Prostate gland (tissue), 2 donors: ENCODE measurements around the gene L3HYPDH. TPM values are rescaled to one million over a fixed set of nuclear protein-coding genes. Genes with fewer than 3 reads are reported as not detected.
A peak's percentile ranks its signal among the peaks of the same experiment; 100 is the strongest.

Experiments used
- DNase-seq: peaks from one replicate; pipeline ENCODE4 v3.0.0-alpha.2; 2019; ENCODE audit warnings: low spot score
- H3K27ac ChIP-seq, 2 donors: fragments of 200-600 bp; sonication (generic); 2 replicates each; pipeline ENCODE4 v1.5.1; 2017 to 2019
- H3K27me3 ChIP-seq: fragments of 200-600 bp; sonication (generic); replicated peaks from 2 replicates; pipeline ENCODE4 v1.5.1; 2019; ENCODE audit not compliant: insufficient read depth
- H3K36me3 ChIP-seq, 2 donors: fragments of 200-600 bp; sonication (generic); 1 replicate in 1 of 2; 2 replicates in 1 of 2; pipeline versions ENCODE4 v1.5.1 to v1.8.1; 2017 to 2019
- H3K4me1 ChIP-seq: fragments of 200-600 bp; sonication (generic); replicated peaks from 2 replicates; pipeline ENCODE4 v1.5.1; 2019
- H3K4me3 ChIP-seq, 2 donors: fragments of 200-600 bp; sonication (generic); 2 replicates each; pipeline ENCODE4 v1.5.1; 2017 to 2019
- H3K9me3 ChIP-seq: fragments of 200-600 bp; sonication (generic); 2 replicates; pipeline ENCODE4 v1.5.1; 2017
- POLR2A ChIP-seq: fragments of 450-650 bp; IDR thresholded peaks from one replicate; pipeline ENCODE4 v1.6.1; 2016; ENCODE audit warnings: antibody characterized with exemption, mild to moderate bottlenecking
- POLR2AphosphoS5 ChIP-seq: sonication (generic); formaldehyde crosslinking; IDR thresholded peaks from one replicate; pipeline ENCODE4 v1.6.1; 2017; ENCODE audit warnings: antibody characterized with exemption
- WGBS: methylation state at CpG from one replicate; pipeline ENCODE4 v1.1.5; 2018; 5-methylcytosine and 5-hydroxymethylcytosine counted together
- intact Hi-C: fragments of 100-400 bp; cut with DNase I; formaldehyde crosslinking; loops from one replicate; pipeline ENCODE4 v1.14.2; 2022
- total RNA-seq, 2 donors: library from RNA; depleted of rRNA; stranded (reverse); fragments of >200 nt; gene quantifications; one replicate each; pipeline ENCODE4 v1.1.0, GENCODE V29; 2016
- TF ChIP-seq, protein P1 (sequence below), 4 experiments: fragments of 200-600 bp in 2 of 4; fragments of 450-650 bp in 2 of 4; sonication (generic) in 2 of 4; IDR thresholded peaks; 1 replicate in 3 of 4; 2 replicates in 1 of 4; pipeline ENCODE4 v1.5.1; 2016 to 2019; ENCODE audit warnings: antibody characterized with exemption in 4 of 4, mild to moderate bottlenecking in 2 of 4, moderate library complexity in 2 of 4

The L3HYPDH gene
- total RNA-seq, 2 donors from 2014 or later: 34.6 to 50.3 TPM

DNA sequence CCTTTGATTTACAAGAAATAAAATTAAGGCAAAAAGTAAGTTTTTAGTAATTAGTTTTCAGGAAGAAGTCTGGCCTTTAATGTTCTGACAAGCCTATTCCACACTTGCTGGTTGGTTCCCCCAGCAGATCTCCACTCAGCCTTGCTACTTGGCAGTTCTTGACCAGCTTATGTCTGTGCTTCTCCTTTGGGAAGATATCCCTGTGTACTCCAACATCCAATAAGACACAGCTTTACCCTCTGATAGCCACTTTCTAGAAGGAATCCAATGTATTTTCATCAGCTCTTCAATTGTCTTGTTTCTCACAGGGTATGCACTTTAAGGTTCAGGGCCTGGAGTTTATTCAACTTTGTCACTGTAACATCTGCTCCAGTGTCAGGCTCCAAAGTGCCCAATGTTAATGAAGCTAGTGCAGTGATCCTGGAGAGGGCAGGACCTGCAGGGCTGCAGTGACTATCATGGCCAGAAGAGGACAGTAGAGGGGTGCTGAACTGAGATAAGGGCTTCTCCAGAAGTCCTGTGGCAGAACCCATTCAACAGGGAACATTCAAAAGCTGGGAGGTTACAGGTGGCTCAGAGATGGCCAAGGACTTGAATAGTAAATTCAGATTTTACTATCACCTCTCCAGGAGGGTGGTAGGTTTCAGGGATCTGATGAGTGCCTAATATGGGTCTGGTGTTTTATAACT is 23.0 kb upstream of the L3HYPDH start:
- DNase-seq: peak; percentile 18
- no peaks in the 10 kb centered on the region for H3K9me3 ChIP-seq
- no peak overlapping the region for H3K27ac ChIP-seq
- H3K27me3 ChIP-seq: no peaks in the 10 kb centered on the region
- no peak overlapping the region for H3K4me3 ChIP-seq
- intact Hi-C loops: no loop called here
- TF ChIP-seq, protein P1, sequence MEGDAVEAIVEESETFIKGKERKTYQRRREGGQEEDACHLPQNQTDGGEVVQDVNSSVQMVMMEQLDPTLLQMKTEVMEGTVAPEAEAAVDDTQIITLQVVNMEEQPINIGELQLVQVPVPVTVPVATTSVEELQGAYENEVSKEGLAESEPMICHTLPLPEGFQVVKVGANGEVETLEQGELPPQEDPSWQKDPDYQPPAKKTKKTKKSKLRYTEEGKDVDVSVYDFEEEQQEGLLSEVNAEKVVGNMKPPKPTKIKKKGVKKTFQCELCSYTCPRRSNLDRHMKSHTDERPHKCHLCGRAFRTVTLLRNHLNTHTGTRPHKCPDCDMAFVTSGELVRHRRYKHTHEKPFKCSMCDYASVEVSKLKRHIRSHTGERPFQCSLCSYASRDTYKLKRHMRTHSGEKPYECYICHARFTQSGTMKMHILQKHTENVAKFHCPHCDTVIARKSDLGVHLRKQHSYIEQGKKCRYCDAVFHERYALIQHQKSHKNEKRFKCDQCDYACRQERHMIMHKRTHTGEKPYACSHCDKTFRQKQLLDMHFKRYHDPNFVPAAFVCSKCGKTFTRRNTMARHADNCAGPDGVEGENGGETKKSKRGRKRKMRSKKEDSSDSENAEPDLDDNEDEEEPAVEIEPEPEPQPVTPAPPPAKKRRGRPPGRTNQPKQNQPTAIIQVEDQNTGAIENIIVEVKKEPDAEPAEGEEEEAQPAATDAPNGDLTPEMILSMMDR (IDR thresholded peaks at IDR 0.05): peak; percentile 14 to 55 (median 47)
- no peak for TF ChIP-seq POLR2AphosphoS5
- H3K36me3 ChIP-seq: no peaks in the 10 kb centered on the region
- no peaks in the 10 kb centered on the region for H3K4me1 ChIP-seq

DNA sequence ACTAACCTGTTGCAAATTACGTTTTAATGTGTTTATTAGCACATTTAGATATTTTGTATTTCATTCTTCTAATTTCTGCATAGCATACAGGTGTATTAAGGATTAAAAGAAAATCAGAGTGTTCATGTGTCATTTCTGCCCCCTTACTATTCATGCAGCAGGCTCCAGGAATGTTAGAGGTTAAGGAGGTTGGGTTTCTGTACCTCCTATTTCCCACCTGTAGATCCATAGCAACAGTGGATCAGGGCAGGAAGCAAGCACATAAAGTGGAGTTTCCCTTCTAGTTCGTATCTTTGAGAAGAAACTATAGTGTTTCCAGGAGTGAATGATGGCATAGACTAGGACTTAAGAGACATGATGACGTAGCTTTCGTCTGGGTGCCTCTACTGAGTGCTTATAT is 19.0 kb upstream of the L3HYPDH start:
- H3K9me3 ChIP-seq: no peaks in the 10 kb centered on the region
- no peaks in the 10 kb centered on the region for H3K27me3 ChIP-seq
- DNase-seq: no peak
- no peaks in the 10 kb centered on the region for H3K4me1 ChIP-seq
- no peak for TF ChIP-seq POLR2AphosphoS5
- no peak overlapping the region for H3K4me3 ChIP-seq
- intact Hi-C loops: no loop called here
- whole genome bisulfite sequencing: 67% methylated on average over 4 of the region's 4 CpGs
- no peak overlapping the region for H3K27ac ChIP-seq
- H3K36me3 ChIP-seq: no peaks in the 10 kb centered on the region

DNA sequence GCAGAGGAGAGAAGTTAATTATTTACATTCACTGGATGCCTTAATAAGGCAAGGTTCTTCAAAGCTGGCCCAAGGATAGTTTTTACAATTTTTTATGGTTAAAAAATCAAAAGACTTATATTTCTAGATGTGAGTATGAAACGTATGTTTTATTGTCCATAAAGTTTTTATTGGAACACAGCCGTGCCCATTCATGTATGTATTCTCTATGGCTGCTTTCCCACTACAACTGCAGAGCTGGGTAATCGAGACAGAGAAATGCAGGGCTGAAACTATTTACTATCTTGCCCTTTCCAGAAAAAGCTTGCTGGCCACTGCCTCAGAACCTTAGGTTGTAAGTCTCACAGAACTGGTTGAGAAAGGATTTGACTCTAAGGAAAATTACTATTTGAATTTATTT is 16.5 kb upstream of the L3HYPDH start:
- intact Hi-C loops: no loop called here
- Histone ChIP-seq H3K9me3 (no peaks in the 10 kb centered on the region), H3K4me1 (no peaks in the 10 kb centered on the region), H3K36me3 (no peaks in the 10 kb centered on the region), H3K27ac (no peak overlapping the region), H3K4me3 (no peak overlapping the region), H3K27me3 (no peaks in the 10 kb centered on the region)
- 34% methylated on average over 3 of the region's 3 CpGs for WGBS
- no peak for TF ChIP-seq POLR2AphosphoS5
- DNase-seq: no peak

DNA sequence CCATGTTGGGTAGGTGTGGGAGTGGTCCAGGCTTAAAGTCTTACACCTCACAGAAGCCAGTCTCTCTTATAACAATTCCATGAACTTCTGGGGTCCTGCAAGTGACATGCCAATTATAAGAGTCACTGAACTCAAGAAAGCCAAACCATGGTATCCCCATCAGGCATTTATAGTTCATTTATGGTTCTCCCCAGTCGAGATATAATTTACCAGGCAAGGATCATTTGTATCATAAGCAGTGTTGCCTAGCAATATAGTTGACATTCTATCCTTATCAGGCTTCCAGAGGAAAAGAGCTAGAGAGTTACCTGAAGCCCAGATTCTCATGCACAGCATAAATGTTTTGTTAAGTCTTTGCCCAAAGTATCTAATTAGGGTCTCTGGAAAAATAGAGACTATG is 8.2 kb upstream of the L3HYPDH start:
- H3K4me3 ChIP-seq: no peak overlapping the region
- TF ChIP-seq POLR2AphosphoS5: no peak
- no peak for TF ChIP-seq POLR2A
- TF ChIP-seq, protein P1 (IDR thresholded peaks at IDR 0.05): no peak
- no peaks in the 10 kb centered on the region for H3K27me3 ChIP-seq
- no peaks in the 10 kb centered on the region for H3K9me3 ChIP-seq
- H3K36me3 ChIP-seq: peaks cover 0 to 14% of the 10 kb centered on the region in 2 donors
- 80% methylated on average over 1 of the region's 1 CpG for WGBS
- H3K27ac ChIP-seq: no peak overlapping the region
- H3K4me1 ChIP-seq: no peaks in the 10 kb centered on the region
- no peak for DNase-seq
- intact Hi-C loops: no loop called here

DNA sequence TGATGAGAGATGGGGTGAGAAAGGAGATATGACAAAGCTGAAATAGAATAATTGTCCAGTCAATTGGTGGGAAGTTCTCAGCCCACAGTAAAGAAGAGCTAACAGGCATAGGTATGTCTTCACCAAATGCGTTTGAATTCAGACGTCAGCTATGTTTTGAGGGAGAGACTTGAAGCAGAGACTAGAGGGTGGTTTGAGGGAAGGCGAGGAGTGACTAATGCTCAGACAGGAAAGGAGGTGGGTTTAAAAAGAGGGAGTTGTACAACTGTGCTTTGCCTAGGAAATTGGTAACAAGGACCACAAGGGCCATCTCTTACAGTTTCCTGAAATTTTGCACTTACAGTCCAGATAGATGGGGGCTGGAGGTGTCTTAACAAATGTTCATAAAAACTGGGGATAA is 6.5 kb upstream of the L3HYPDH start:
- no peaks in the 10 kb centered on the region for H3K9me3 ChIP-seq
- H3K4me3 ChIP-seq: no peak overlapping the region
- WGBS: 88% methylated on average over 3 of the region's 3 CpGs
- TF ChIP-seq POLR2A (no peak), POLR2AphosphoS5 (no peak)
- TF ChIP-seq, protein P1 (IDR thresholded peaks at IDR 0.05): no peak
- no peaks in the 10 kb centered on the region for H3K27me3 ChIP-seq
- no peaks in the 10 kb centered on the region for H3K4me1 ChIP-seq
- DNase-seq: no peak
- no peak overlapping the region for H3K27ac ChIP-seq
- intact Hi-C loops: no loop called here
- H3K36me3 ChIP-seq: peaks cover 0 to 14% of the 10 kb centered on the region in 2 donors

DNA sequence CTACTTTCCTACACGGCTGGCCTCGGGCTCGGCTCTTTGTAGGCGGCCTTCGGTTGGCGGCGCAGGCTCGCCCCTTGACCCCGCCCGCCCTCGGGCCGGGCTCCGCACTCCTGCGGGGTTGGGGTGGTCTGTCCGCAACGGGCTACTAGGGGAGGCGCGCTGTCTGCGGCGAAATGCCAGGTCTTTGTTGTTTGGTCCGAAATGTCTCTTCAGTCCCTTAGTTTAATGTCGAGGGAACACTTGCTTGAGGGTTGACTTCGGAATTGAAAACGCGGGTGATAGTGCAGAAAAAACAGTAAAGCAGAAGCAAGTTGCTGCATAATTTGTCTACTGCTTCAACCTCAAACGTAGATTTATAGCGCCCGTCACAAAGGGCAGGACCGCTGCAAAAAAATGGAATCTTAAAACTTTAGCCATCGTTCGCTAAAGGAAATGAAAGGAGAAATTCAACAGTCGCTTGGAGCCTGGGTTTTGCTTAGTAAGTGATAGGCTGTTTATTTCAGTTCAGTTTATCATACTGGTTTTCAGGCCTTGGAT is 499 bp upstream of the L3HYPDH start:
- H3K27ac ChIP-seq: peak overlapping the region; percentile 92 to 95
- peak overlapping the region; percentile 81 to 89 for H3K4me3 ChIP-seq
- no peaks in the 10 kb centered on the region for H3K4me1 ChIP-seq
- H3K9me3 ChIP-seq: no peaks in the 10 kb centered on the region
- under 1% methylated on average over 32 of the region's 32 CpGs for WGBS
- peaks cover 0 to 6% of the 10 kb centered on the region in 2 donors for H3K36me3 ChIP-seq
- TF ChIP-seq POLR2AphosphoS5 (no peak), POLR2A (no peak)
- TF ChIP-seq, protein P1 (IDR thresholded peaks at IDR 0.05): no peak
- intact Hi-C loops: no loop called here
- no peaks in the 10 kb centered on the region for H3K27me3 ChIP-seq
- no peak for DNase-seq
